BE2C (cell line): ENCODE data around the gene INSC.

Source experiments
- DNase-seq: peaks from one replicate; pipeline ENCODE4 v3.0.0-alpha.2; 2020
- H3K27me3 ChIP-seq: fragments of 250-450 bp; sonication (Bioruptor Pico); 2 replicates; pipeline ENCODE4 v1.5.1; 2020; ENCODE audit warnings: mild to moderate bottlenecking
- H3K36me3 ChIP-seq: fragments of 250-450 bp; sonication (Bioruptor Pico); 2 replicates; pipeline ENCODE4 v1.5.1; 2020; ENCODE audit warnings: mild to moderate bottlenecking
- H3K4me1 ChIP-seq: fragments of 250-450 bp; sonication (Bioruptor Pico); 2 replicates; pipeline ENCODE4 v1.5.1; 2020
- H3K4me3 ChIP-seq: 2 replicates; pipeline ENCODE4 v1.5.1; 2011; ENCODE audit warnings: low read depth, low read length
- H3K9me3 ChIP-seq: fragments of 250-450 bp; sonication (Bioruptor Pico); 2 replicates; pipeline ENCODE4 v1.5.1; 2020
- CTCF ChIP-seq: IDR thresholded peaks from 2 replicates; pipeline ENCODE4 v1.5.1; 2012; ENCODE audit warnings: mild to moderate bottlenecking, low read depth, low read length

The INSC gene

GRCh38 chr11:15115686-15116085 is 963 bp downstream of the INSC start:
- peaks cover 3% of the 10 kb centered on the region; the same call in 1 of the 2 replicates for H3K27me3 ChIP-seq
- no peaks in the 10 kb centered on the region for H3K36me3 ChIP-seq
- no peaks in the 10 kb centered on the region for H3K4me1 ChIP-seq
- TF ChIP-seq CTCF = no peak
- no peaks in the 10 kb centered on the region for H3K9me3 ChIP-seq
- DNase-seq = no peak
- H3K4me3 ChIP-seq = no peak overlapping the region

- H3K36me3 ChIP-seq = no peaks in the 10 kb centered on the region
- peaks cover 3% of the 10 kb centered on the region; the same call in 1 of the 2 replicates for H3K27me3 ChIP-seq
- no peak for DNase-seq
- no peak overlapping the region for H3K4me3 ChIP-seq
- no peak for TF ChIP-seq CTCF
- no peaks in the 10 kb centered on the region for H3K9me3 ChIP-seq
- no peaks in the 10 kb centered on the region for H3K4me1 ChIP-seq
Observed at GRCh38 chr11:15117751-15118150, 3.0 kb downstream of the INSC start.

- no peak for TF ChIP-seq CTCF
Observed at GRCh38 chr11:15118431-15118830, 3.7 kb downstream of the INSC start.

DNA sequence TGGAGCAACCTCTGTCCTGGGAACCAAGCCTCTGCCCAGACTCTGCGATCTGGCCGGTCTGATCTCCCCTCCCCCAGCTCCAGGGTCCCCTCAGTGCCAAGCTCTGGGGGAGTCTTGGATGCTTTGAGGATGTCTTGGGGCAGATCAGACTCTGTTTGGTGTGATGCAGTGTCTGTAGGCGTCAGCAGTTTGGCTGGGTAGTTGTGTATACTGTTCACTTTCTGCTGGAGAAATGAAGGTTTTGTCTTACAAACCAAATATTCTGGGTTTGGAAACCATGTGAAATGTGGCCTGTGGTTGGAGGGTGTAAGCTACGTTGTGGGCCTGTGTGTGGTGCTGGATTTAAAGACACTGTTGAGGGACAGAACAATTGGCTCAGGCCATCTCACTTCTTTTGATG is 4.6 kb downstream of the INSC start:
- H3K9me3 ChIP-seq = no peaks in the 10 kb centered on the region
- no peak for DNase-seq
- no peak for TF ChIP-seq CTCF
- H3K4me3 ChIP-seq = no peak overlapping the region
- H3K4me1 ChIP-seq = no peaks in the 10 kb centered on the region
- no peaks in the 10 kb centered on the region for H3K36me3 ChIP-seq
- peaks cover 3% of the 10 kb centered on the region; the same call in 1 of the 2 replicates for H3K27me3 ChIP-seq

More at GRCh38 chr11:15118431-15118830, 3.7 kb downstream of the INSC start:
- Histone ChIP-seq H3K4me3 (no peak overlapping the region), H3K36me3 (no peaks in the 10 kb centered on the region), H3K9me3 (no peaks in the 10 kb centered on the region), H3K27me3 (peaks cover 3% of the 10 kb centered on the region; the same call in 1 of the 2 replicates), H3K4me1 (no peaks in the 10 kb centered on the region)
- no peak for DNase-seq

- DNase-seq = no peak
- Histone ChIP-seq H3K4me1 (no peaks in the 10 kb centered on the region), H3K9me3 (no peaks in the 10 kb centered on the region), H3K27me3 (peaks cover 3% of the 10 kb centered on the region; the same call in 1 of the 2 replicates), H3K4me3 (no peak overlapping the region), H3K36me3 (no peaks in the 10 kb centered on the region)
- TF ChIP-seq CTCF = no peak
Observed at GRCh38 chr11:15119826-15120225, 5.1 kb downstream of the INSC start.

DNA sequence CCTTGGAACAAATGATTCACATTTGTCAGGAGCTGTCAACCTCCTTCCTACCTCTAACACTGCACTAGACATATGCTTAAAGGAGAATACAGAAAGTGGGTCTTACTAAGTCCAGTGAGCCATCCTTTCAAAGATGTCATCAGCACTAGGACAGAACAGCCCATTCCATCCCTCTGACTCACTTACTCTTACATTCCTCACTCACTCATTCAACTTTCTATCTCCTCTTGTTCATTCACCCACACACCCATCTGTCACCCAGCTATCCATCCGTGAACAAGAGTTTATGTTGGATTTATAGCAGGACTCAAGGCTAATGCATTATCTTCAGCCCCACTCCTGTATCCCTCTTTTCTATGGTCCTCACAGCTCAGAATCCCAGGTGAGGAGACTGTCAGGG is 9.1 kb downstream of the INSC start:
- DNase-seq = no peak
- no peak for TF ChIP-seq CTCF

More for the DNA sequence above, 9.1 kb downstream of the INSC start:
- Histone ChIP-seq H3K36me3 (no peaks in the 10 kb centered on the region), H3K27me3 (no peaks in the 10 kb centered on the region), H3K4me3 (no peak overlapping the region), H3K9me3 (no peaks in the 10 kb centered on the region), H3K4me1 (no peaks in the 10 kb centered on the region)
